MM.1S (cell line): ENCODE measurements around the gene JSRP1.

Experiments used
- CTCF ChIP-seq: fragments of 300-600 bp; sonication (generic); IDR thresholded peaks from 2 replicates; pipeline ENCODE4 v1.5.1; 2016; ENCODE audit warnings: antibody characterized with exemption, low read length, mixed read lengths
- EZH2phosphoT487 ChIP-seq: fragments of 300-600 bp; sonication (generic); IDR thresholded peaks from 2 replicates; pipeline ENCODE4 v1.6.1; 2018; ENCODE audit warnings: antibody characterized with exemption, low read length

GRCh38 chr19:2286402-2287140 lies 30.4 kb upstream of the JSRP1 start:
- TF ChIP-seq CTCF (no peak), EZH2phosphoT487 (no peak)
